ENCODE results near the gene STYK1. TPM values are rescaled to one million over a fixed set of nuclear protein-coding genes. Genes with fewer than 3 reads are reported as not detected.

The STYK1 gene
- total RNA-seq, 2 experiments from 2014 or later = 0.60 to 0.71 TPM

- H3K27ac Mint-ChIP-seq = no peak overlapping the region
- POLR2A ChIA-PET = no interaction called here
- DNase-seq = no peak
- no peaks in the 10 kb centered on the region for H3K36me3 Mint-ChIP-seq (ENCODE audit: low read depth)
- H3K4me3 Mint-ChIP-seq = no peak overlapping the region
- no peaks in the 10 kb centered on the region for H3K4me1 Mint-ChIP-seq
- peaks cover 28% of the 10 kb centered on the region for H3K27me3 Mint-ChIP-seq
- no peaks in the 10 kb centered on the region for H3K9me3 Mint-ChIP-seq
- CTCF ChIA-PET = no interaction called here
Observed at GRCh38 chr12:10634427-10634826, 39.4 kb downstream of the STYK1 start.

- CTCF ChIA-PET = no interaction called here
- Mint-ChIP-seq H3K4me1 (no peaks in the 10 kb centered on the region), H3K36me3 (ENCODE audit: low read depth) (no peaks in the 10 kb centered on the region), H3K27me3 (peaks cover 22% of the 10 kb centered on the region), H3K27ac (no peak overlapping the region), H3K4me3 (no peak overlapping the region), H3K9me3 (no peaks in the 10 kb centered on the region)
- POLR2A ChIA-PET = no interaction called here
- DNase-seq = no peak
Observed at GRCh38 chr12:10633541-10633940, 40.3 kb downstream of the STYK1 start.

GRCh38 chr12:10632226-10632625 lies 41.6 kb downstream of the STYK1 start:
- Mint-ChIP-seq H3K9me3 (no peaks in the 10 kb centered on the region), H3K4me1 (no peaks in the 10 kb centered on the region), H3K4me3 (no peak overlapping the region), H3K36me3 (ENCODE audit: low read depth) (no peaks in the 10 kb centered on the region), H3K27ac (no peak overlapping the region), H3K27me3 (peaks cover 34% of the 10 kb centered on the region)
- ChIA-PET CTCF (no interaction called here), POLR2A (no interaction called here)
- no peak for DNase-seq

GRCh38 chr12:10624605-10625004 lies 49.2 kb downstream of the STYK1 start:
- no peak overlapping the region for H3K4me3 Mint-ChIP-seq
- peaks cover 45% of the 10 kb centered on the region for H3K27me3 Mint-ChIP-seq
- CTCF ChIA-PET = no interaction called here
- no peaks in the 10 kb centered on the region for H3K9me3 Mint-ChIP-seq
- no peaks in the 10 kb centered on the region for H3K36me3 Mint-ChIP-seq (ENCODE audit: low read depth)
- no peak overlapping the region for H3K27ac Mint-ChIP-seq
- no peaks in the 10 kb centered on the region for H3K4me1 Mint-ChIP-seq
- DNase-seq = no peak
- POLR2A ChIA-PET = no interaction called here

GRCh38 chr12:10623131-10623530 lies 50.7 kb downstream of the STYK1 start:
- peaks cover 53% of the 10 kb centered on the region for H3K27me3 Mint-ChIP-seq
- no peak overlapping the region for H3K27ac Mint-ChIP-seq
- DNase-seq = no peak
- H3K4me1 Mint-ChIP-seq = no peaks in the 10 kb centered on the region
- H3K4me3 Mint-ChIP-seq = no peak overlapping the region
- ChIA-PET POLR2A (no interaction called here), CTCF (interaction anchor here (0.6 kb wide), 1 partner anchor 14 kb away, joined by 3 read pairs; no protein-coding TSS in a partner anchor)
- no peaks in the 10 kb centered on the region for H3K36me3 Mint-ChIP-seq (ENCODE audit: low read depth)
- H3K9me3 Mint-ChIP-seq = no peaks in the 10 kb centered on the region

- no peak for DNase-seq
- Mint-ChIP-seq H3K4me3 (no peak overlapping the region), H3K36me3 (ENCODE audit: low read depth) (no peaks in the 10 kb centered on the region), H3K4me1 (no peaks in the 10 kb centered on the region), H3K9me3 (no peaks in the 10 kb centered on the region), H3K27ac (no peak overlapping the region), H3K27me3 (peaks cover 53% of the 10 kb centered on the region)
- ChIA-PET POLR2A (no interaction called here), CTCF (no interaction called here)
Observed at GRCh38 chr12:10621278-10621677, 52.6 kb downstream of the STYK1 start.

- Mint-ChIP-seq H3K27me3 (peaks cover 53% of the 10 kb centered on the region), H3K36me3 (ENCODE audit: low read depth) (peaks cover 1% of the 10 kb centered on the region), H3K9me3 (no peaks in the 10 kb centered on the region), H3K4me3 (no peak overlapping the region), H3K27ac (no peak overlapping the region), H3K4me1 (peaks cover 2% of the 10 kb centered on the region)
- ChIA-PET CTCF (interaction anchor here (1.2 kb wide), 1 partner anchor 877 kb away, joined by 3 read pairs; no protein-coding TSS in a partner anchor), POLR2A (no interaction called here)
- DNase-seq = no peak
Observed at GRCh38 chr12:10620078-10620779, 53.6 kb downstream of the STYK1 start.

GRCh38 chr12:10618338-10618987 lies 55.4 kb downstream of the STYK1 start:
- Mint-ChIP-seq H3K27me3 (peaks cover 45% of the 10 kb centered on the region), H3K9me3 (no peaks in the 10 kb centered on the region), H3K27ac (no peak overlapping the region), H3K36me3 (ENCODE audit: low read depth) (peaks cover 3% of the 10 kb centered on the region), H3K4me1 (peaks cover 9% of the 10 kb centered on the region), H3K4me3 (no peak overlapping the region)
- DNase-seq = no peak
- CTCF ChIA-PET = interaction anchor here (1.2 kb wide), 1 partner anchor 875 kb away, joined by 3 read pairs; no protein-coding TSS in a partner anchor
- POLR2A ChIA-PET = no interaction called here

- CTCF ChIA-PET = no interaction called here
- Mint-ChIP-seq H3K27ac (no peak overlapping the region), H3K4me3 (no peak overlapping the region), H3K9me3 (no peaks in the 10 kb centered on the region), H3K4me1 (peaks cover 12% of the 10 kb centered on the region), H3K27me3 (peaks cover 46% of the 10 kb centered on the region), H3K36me3 (ENCODE audit: low read depth) (peaks cover 6% of the 10 kb centered on the region)
- no peak for DNase-seq
- POLR2A ChIA-PET = no interaction called here
Observed at GRCh38 chr12:10617863-10618262, 56.0 kb downstream of the STYK1 start.

- ChIA-PET POLR2A (no interaction called here), CTCF (no interaction called here)
- Mint-ChIP-seq H3K9me3 (no peaks in the 10 kb centered on the region), H3K36me3 (ENCODE audit: low read depth) (peaks cover 6% of the 10 kb centered on the region), H3K4me1 (peaks cover 31% of the 10 kb centered on the region), H3K27ac (no peak overlapping the region), H3K4me3 (peak overlapping the region; percentile 2), H3K27me3 (peaks cover 34% of the 10 kb centered on the region)
- no peak for DNase-seq
Observed at GRCh38 chr12:10615532-10615931, 58.3 kb downstream of the STYK1 start.

GRCh38 chr12:10614056-10614370 lies 59.8 kb downstream of the STYK1 start:
- Mint-ChIP-seq H3K36me3 (ENCODE audit: low read depth) (peaks cover 17% of the 10 kb centered on the region), H3K4me3 (peak overlapping the region; percentile 97), H3K27ac (peak overlapping the region; percentile 96), H3K9me3 (no peaks in the 10 kb centered on the region), H3K27me3 (peaks cover 21% of the 10 kb centered on the region), H3K4me1 (peaks cover 35% of the 10 kb centered on the region)
- no peak for DNase-seq
- CTCF ChIA-PET = no interaction called here
- POLR2A ChIA-PET = interaction anchor here (0.6 to 2.5 kb wide), 7 partner anchors 11 to 1557 kb away, joined by 3 to 20 read pairs (median 7); partner anchors contain the start of genes GABARAPL1, SMIM10L1 and YBX3

- Mint-ChIP-seq H3K27me3 (peaks cover 18% of the 10 kb centered on the region), H3K36me3 (ENCODE audit: low read depth) (peaks cover 21% of the 10 kb centered on the region), H3K27ac (peak within 1 kb of the TSS; percentile 96), H3K4me1 (peaks cover 35% of the 10 kb centered on the region), H3K4me3 (peak within 1 kb of the TSS; percentile 97), H3K9me3 (no peaks in the 10 kb centered on the region)
- ChIA-PET CTCF (interaction anchor here (1.1 to 1.2 kb wide), 2 partner anchors 61 to 137 kb away, joined by 3 to 6 read pairs; no protein-coding TSS in a partner anchor), POLR2A (interaction anchor here (0.6 to 2.5 kb wide), 13 partner anchors 11 to 1557 kb away, joined by 3 to 20 read pairs (median 3); partner anchors contain the start of genes GABARAPL1, SMIM10L1 and YBX3)
- DNase-seq = peak; percentile 99
Observed at GRCh38 chr12:10613349-10614055, 60.4 kb downstream of the STYK1 start, which contains the start of gene MAGOHB. Gene MAGOHB, minus strand, starts transcription at chr12:10613609. Its CDS starts 77 bp downstream, at chr12:10613532.

GRCh38 chr12:10612984-10613348 lies 60.9 kb downstream of the STYK1 start:
- Mint-ChIP-seq H3K27ac (peak overlapping the region; percentile 96), H3K27me3 (peaks cover 12% of the 10 kb centered on the region), H3K9me3 (no peaks in the 10 kb centered on the region), H3K36me3 (ENCODE audit: low read depth) (peaks cover 25% of the 10 kb centered on the region), H3K4me1 (peaks cover 35% of the 10 kb centered on the region), H3K4me3 (peak overlapping the region; percentile 97)
- no peak for DNase-seq
- ChIA-PET POLR2A (interaction anchor here (0.6 to 2.5 kb wide), 12 partner anchors 10 to 947 kb away, joined by 3 to 20 read pairs (median 4); partner anchors contain the start of genes GABARAPL1, SMIM10L1 and YBX3), CTCF (interaction anchor here (1.1 to 1.2 kb wide), 2 partner anchors 62 to 137 kb away, joined by 3 to 6 read pairs; no protein-coding TSS in a partner anchor)
